22Rv1 (cell line): ENCODE data around the gene CDIP1.

Source experiments
- ZFX ChIP-seq: fragments of 450-650 bp; IDR thresholded peaks from 2 replicates; pipeline ENCODE4 v1.6.1; 2017; ENCODE audit warnings: antibody characterized with exemption, borderline replicate concordance
- TF ChIP-seq, protein P1 (sequence below): fragments of 450-650 bp; IDR thresholded peaks from 2 replicates; pipeline ENCODE4 v1.5.1; 2017; ENCODE audit warnings: mild to moderate bottlenecking

DNA sequence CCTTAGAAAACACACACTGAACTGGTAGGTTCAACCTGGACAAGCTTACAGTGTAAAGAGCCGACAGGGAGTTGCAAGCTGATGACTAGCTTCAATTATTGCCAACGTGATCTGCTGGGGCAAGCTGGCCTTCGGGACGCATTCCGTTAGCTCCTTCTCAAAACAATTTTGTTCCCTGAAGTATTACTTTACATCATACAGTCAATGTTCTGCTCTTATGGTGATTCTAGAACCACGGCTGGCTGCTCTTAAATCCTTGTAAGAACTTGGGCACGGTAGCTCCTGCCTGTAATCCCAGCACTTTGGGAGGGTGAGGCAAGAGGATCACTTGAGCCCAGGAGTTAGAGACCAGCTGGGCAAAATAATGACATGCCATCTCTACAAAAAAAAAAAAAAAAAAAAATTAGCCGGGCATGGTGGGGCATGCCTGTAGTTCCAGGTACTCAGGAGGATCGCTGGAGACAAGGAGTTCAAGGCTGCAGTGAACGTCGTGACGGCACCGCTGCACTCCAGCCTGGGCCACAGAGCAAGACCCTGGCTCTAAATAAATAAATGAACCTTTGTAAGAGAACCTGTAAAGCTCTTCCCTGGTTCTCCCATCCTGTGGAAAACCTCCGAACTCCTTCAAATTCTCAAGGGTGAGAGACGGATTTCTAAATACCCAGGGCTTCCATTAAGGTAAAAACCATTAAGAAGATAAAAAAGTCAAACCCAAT, 2.0 kb downstream of the CDIP1 start:
- TF ChIP-seq, protein P1, sequence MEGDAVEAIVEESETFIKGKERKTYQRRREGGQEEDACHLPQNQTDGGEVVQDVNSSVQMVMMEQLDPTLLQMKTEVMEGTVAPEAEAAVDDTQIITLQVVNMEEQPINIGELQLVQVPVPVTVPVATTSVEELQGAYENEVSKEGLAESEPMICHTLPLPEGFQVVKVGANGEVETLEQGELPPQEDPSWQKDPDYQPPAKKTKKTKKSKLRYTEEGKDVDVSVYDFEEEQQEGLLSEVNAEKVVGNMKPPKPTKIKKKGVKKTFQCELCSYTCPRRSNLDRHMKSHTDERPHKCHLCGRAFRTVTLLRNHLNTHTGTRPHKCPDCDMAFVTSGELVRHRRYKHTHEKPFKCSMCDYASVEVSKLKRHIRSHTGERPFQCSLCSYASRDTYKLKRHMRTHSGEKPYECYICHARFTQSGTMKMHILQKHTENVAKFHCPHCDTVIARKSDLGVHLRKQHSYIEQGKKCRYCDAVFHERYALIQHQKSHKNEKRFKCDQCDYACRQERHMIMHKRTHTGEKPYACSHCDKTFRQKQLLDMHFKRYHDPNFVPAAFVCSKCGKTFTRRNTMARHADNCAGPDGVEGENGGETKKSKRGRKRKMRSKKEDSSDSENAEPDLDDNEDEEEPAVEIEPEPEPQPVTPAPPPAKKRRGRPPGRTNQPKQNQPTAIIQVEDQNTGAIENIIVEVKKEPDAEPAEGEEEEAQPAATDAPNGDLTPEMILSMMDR: no peak
- no peak for TF ChIP-seq ZFX
